OCI-LY3 (cell line): ENCODE measurements around the gene PHB1.

Experiments used
- CTCF ChIP-seq: fragments of 200-600, 300-600 bp; sonication (generic); IDR thresholded peaks from 2 replicates; pipeline ENCODE4 v1.5.1; 2014; ENCODE audit warnings: antibody characterized with exemption, low read length, low read depth
- EZH2phosphoT487 ChIP-seq: fragments of 200-600 bp; shearing (Covaris generic); IDR thresholded peaks from 2 replicates; pipeline ENCODE4 v1.6.1; 2018; ENCODE audit warnings: antibody characterized with exemption, mixed run types, low read depth

- no peak for TF ChIP-seq CTCF
- no peak for TF ChIP-seq EZH2phosphoT487
These were observed 14.7 kb downstream of the PHB1 start for GRCh38 chr17:49399995-49400394.
